Trophoblast cell (in vitro differentiated cells and primary cell): ENCODE results near the gene ZFYVE28.
"Not testable (repeated sequence)": the region's sequence is repeated elsewhere in the genome, so short reads cannot be mapped to it uniquely, and the experiment has no call there.

Source experiments
- DNase-seq, 2 donors: peaks; one replicate each; pipeline ENCODE4 v3.0.0-alpha.2; 2016
- H2AFZ ChIP-seq: 2 replicates; pipeline ENCODE4 v1.6.1; 2013; ENCODE audit warnings: low read length, moderate library complexity, mild to moderate bottlenecking; ENCODE audit not compliant: insufficient read depth, poor library complexity
- H2AK5ac ChIP-seq: 2 replicates; pipeline ENCODE4 v1.6.1; 2013; ENCODE audit warnings: mild to moderate bottlenecking, low read length
- H2BK120ac ChIP-seq: 2 replicates; pipeline ENCODE4 v1.6.1; 2013; ENCODE audit warnings: low read length, mild to moderate bottlenecking, moderate library complexity; ENCODE audit not compliant: insufficient read depth, poor library complexity
- H2BK12ac ChIP-seq: 2 replicates; pipeline ENCODE4 v1.6.1; 2013; ENCODE audit warnings: mild to moderate bottlenecking, low read length, moderate library complexity
- H2BK5ac ChIP-seq: 2 replicates; pipeline ENCODE4 v1.6.1; 2013; ENCODE audit warnings: low read length, low read depth, moderate library complexity, mild to moderate bottlenecking; ENCODE audit not compliant: poor library complexity
- H3K14ac ChIP-seq: 2 replicates; pipeline ENCODE4 v1.6.1; 2013; ENCODE audit warnings: mild to moderate bottlenecking, low read length
- H3K18ac ChIP-seq: 2 replicates; pipeline ENCODE4 v1.6.1; 2013; ENCODE audit warnings: mild to moderate bottlenecking, low read length
- H3K23ac ChIP-seq: 2 replicates; pipeline ENCODE4 v1.6.1; 2013; ENCODE audit warnings: low read length
- H3K27ac ChIP-seq: 2 replicates; pipeline ENCODE4 v1.5.1; 2013; ENCODE audit warnings: low read depth, mild to moderate bottlenecking, inconsistent platforms, low read length, moderate library complexity
- H3K27me3 ChIP-seq: 2 replicates; pipeline ENCODE4 v1.6.1; 2013; ENCODE audit warnings: inconsistent platforms, mild to moderate bottlenecking, low read length, moderate library complexity; ENCODE audit not compliant: insufficient read depth
- H3K36me3 ChIP-seq, 2 experiments: 1 replicate in 1 of 2; 2 replicates in 1 of 2; pipeline ENCODE4 v1.6.1; 2013; ENCODE audit warnings: low read length in 2 of 2, mild to moderate bottlenecking in 2 of 2, moderate library complexity in 1 of 2; ENCODE audit not compliant: insufficient read depth in 2 of 2, control insufficient read depth in 1 of 2
- H3K4ac ChIP-seq: 2 replicates; pipeline ENCODE4 v1.6.1; 2013; ENCODE audit warnings: low read depth, mild to moderate bottlenecking, low read length, moderate library complexity
- H3K4me1 ChIP-seq, 2 experiments: 1 replicate in 1 of 2; 2 replicates in 1 of 2; pipeline ENCODE4 v1.6.1; 2013; ENCODE audit warnings: low read length in 2 of 2, mild to moderate bottlenecking in 2 of 2, moderate library complexity in 1 of 2; ENCODE audit not compliant: insufficient read depth in 2 of 2, control insufficient read depth in 1 of 2
- H3K4me2 ChIP-seq: 2 replicates; pipeline ENCODE4 v1.6.1; 2013; ENCODE audit warnings: inconsistent platforms, mild to moderate bottlenecking, low read length, moderate library complexity
- H3K4me3 ChIP-seq: 2 replicates; pipeline ENCODE4 v1.5.1; 2013; ENCODE audit warnings: mild to moderate bottlenecking, low read depth, low read length, inconsistent platforms
- H3K79me1 ChIP-seq: one replicate; pipeline ENCODE4 v1.6.1; 2013; ENCODE audit warnings: low read length
- H3K79me2 ChIP-seq: 2 replicates; pipeline ENCODE4 v1.6.1; 2013; ENCODE audit warnings: low read length, mild to moderate bottlenecking; ENCODE audit not compliant: control insufficient read depth, insufficient read depth, poor library complexity
- H3K9ac ChIP-seq: 2 replicates; pipeline ENCODE4 v1.6.1; 2013; ENCODE audit warnings: mild to moderate bottlenecking, low read length
- H3K9me3 ChIP-seq: 2 replicates; pipeline ENCODE4 v1.6.1; 2013; ENCODE audit warnings: low read depth, mild to moderate bottlenecking, control low read depth, inconsistent platforms, low read length; ENCODE audit not compliant: insufficient read depth
- H4K12ac ChIP-seq: 2 replicates; pipeline ENCODE4 v1.6.1; 2013; ENCODE audit warnings: low read depth, mild to moderate bottlenecking, low read length, moderate library complexity
- H4K8ac ChIP-seq: 2 replicates; pipeline ENCODE4 v1.6.1; 2013; ENCODE audit warnings: low read depth, mild to moderate bottlenecking, low read length, moderate library complexity
- H4K91ac ChIP-seq: one replicate; pipeline ENCODE4 v1.6.1; 2013; ENCODE audit warnings: low read depth, mild to moderate bottlenecking, low read length, moderate library complexity
- WGBS: extraction: QIAGEN DNeasy Blood & Tissue Kit; methylation state at CpG from one replicate; pipeline ENCODE4 v1.1.7; 2013; ENCODE audit warnings: missing lambda C conversion rate; ENCODE audit not compliant: insufficient read length, insufficient coverage; ENCODE audit errors: extremely low coverage; 5-methylcytosine and 5-hydroxymethylcytosine counted together

Gene ZFYVE28

GRCh38 chr4:2384245-2384644 is 34.2 kb downstream of the ZFYVE28 start:
- peaks cover 3% of the 10 kb centered on the region for H3K9me3 ChIP-seq
- H2BK5ac ChIP-seq = no peak overlapping the region
- H3K23ac ChIP-seq = no peak overlapping the region
- no peak overlapping the region for H3K4ac ChIP-seq
- no peak overlapping the region for H3K27ac ChIP-seq
- H2BK120ac ChIP-seq = no peak overlapping the region
- no peak overlapping the region for H3K9ac ChIP-seq
- H3K4me2 ChIP-seq = no peak overlapping the region
- no peak for DNase-seq
- H3K79me1 ChIP-seq = no peaks in the 10 kb centered on the region
- no peaks in the 10 kb centered on the region for H3K27me3 ChIP-seq
- no peak overlapping the region for H4K91ac ChIP-seq
- no peak overlapping the region for H2AK5ac ChIP-seq
- no peak overlapping the region for H2BK12ac ChIP-seq
- no peaks in the 10 kb centered on the region for H3K4me1 ChIP-seq
- H3K4me3 ChIP-seq = no peak overlapping the region
- no peak overlapping the region for H3K14ac ChIP-seq
- H3K18ac ChIP-seq = no peak overlapping the region
- H4K12ac ChIP-seq = no peak overlapping the region
- no peaks in the 10 kb centered on the region for H3K36me3 ChIP-seq
- no peaks in the 10 kb centered on the region for H3K79me2 ChIP-seq
- no CpG with 5 or more reads among the region's 6 CpGs for WGBS
- no peak overlapping the region for H2AFZ ChIP-seq
- H4K8ac ChIP-seq = no peak overlapping the region

GRCh38 chr4:2383760-2384159 is 34.7 kb downstream of the ZFYVE28 start:
- no peak overlapping the region for H2AK5ac ChIP-seq
- H3K4me3 ChIP-seq = no peak overlapping the region
- H3K36me3 ChIP-seq = no peaks in the 10 kb centered on the region
- H3K4ac ChIP-seq = no peak overlapping the region
- H4K8ac ChIP-seq = no peak overlapping the region
- no peak overlapping the region for H3K9ac ChIP-seq
- no CpG with 5 or more reads among the region's 5 CpGs for WGBS
- no peak overlapping the region for H2BK12ac ChIP-seq
- no peak for DNase-seq
- H3K27ac ChIP-seq = no peak overlapping the region
- H2AFZ ChIP-seq = no peak overlapping the region
- no peak overlapping the region for H3K14ac ChIP-seq
- no peaks in the 10 kb centered on the region for H3K79me1 ChIP-seq
- no peak overlapping the region for H4K91ac ChIP-seq
- H3K27me3 ChIP-seq = no peaks in the 10 kb centered on the region
- H3K9me3 ChIP-seq = peaks cover 3% of the 10 kb centered on the region
- no peaks in the 10 kb centered on the region for H3K4me1 ChIP-seq
- no peak overlapping the region for H3K4me2 ChIP-seq
- H3K23ac ChIP-seq = no peak overlapping the region
- H4K12ac ChIP-seq = no peak overlapping the region
- no peak overlapping the region for H3K18ac ChIP-seq
- no peak overlapping the region for H2BK120ac ChIP-seq
- no peak overlapping the region for H2BK5ac ChIP-seq
- H3K79me2 ChIP-seq = no peaks in the 10 kb centered on the region

- H2BK12ac ChIP-seq, H3K9ac ChIP-seq, H3K4me2 ChIP-seq, H3K4me1 ChIP-seq, H3K4ac ChIP-seq, H3K14ac ChIP-seq, H2AK5ac ChIP-seq, H3K27me3 ChIP-seq, H3K23ac ChIP-seq, H3K79me1 ChIP-seq, H2BK5ac ChIP-seq, H4K91ac ChIP-seq, H3K4me3 ChIP-seq, H3K36me3 ChIP-seq, H2BK120ac ChIP-seq, H3K27ac ChIP-seq, H3K79me2 ChIP-seq, DNase-seq, H4K8ac ChIP-seq, H4K12ac ChIP-seq, H2AFZ ChIP-seq, H3K9me3 ChIP-seq, H3K18ac ChIP-seq: not testable (repeated sequence)
- no CpG with 5 or more reads among the region's 8 CpGs for WGBS
Measured at GRCh38 chr4:2383220-2383631, 35.2 kb downstream of the ZFYVE28 start.

- not testable (repeated sequence) for H3K23ac ChIP-seq, H3K27me3 ChIP-seq, H2BK12ac ChIP-seq, H3K36me3 ChIP-seq, H3K9ac ChIP-seq, H2BK120ac ChIP-seq, H3K18ac ChIP-seq, H3K14ac ChIP-seq, H3K79me2 ChIP-seq, H2AK5ac ChIP-seq, H4K91ac ChIP-seq, H2AFZ ChIP-seq, DNase-seq, H3K27ac ChIP-seq, H3K9me3 ChIP-seq, H3K4me2 ChIP-seq, H3K79me1 ChIP-seq, H3K4ac ChIP-seq, H4K8ac ChIP-seq, H2BK5ac ChIP-seq, H4K12ac ChIP-seq, H3K4me3 ChIP-seq, H3K4me1 ChIP-seq
- no CpG with 5 or more reads among the region's 7 CpGs for WGBS
Measured at GRCh38 chr4:2382769-2383202, 35.7 kb downstream of the ZFYVE28 start.
